Stimulated activated naive CD8-positive, alpha-beta T cell treated with anti-CD3 and anti-CD28 coated beads, Interleukin-15, Interleukin-2, amounts not matched to agents 100 ng/mL and 50 ng/mL, for 24 hours (primary cell): ENCODE results near the gene STUM.

Source experiments
- H3K27ac Mint-ChIP-seq: one replicate; pipeline ENCODE4 v1.8.0; 2021; ENCODE audit warnings: mild to moderate bottlenecking, mixed read lengths
- H3K27me3 Mint-ChIP-seq: one replicate; pipeline ENCODE4 v1.8.0; 2021; ENCODE audit warnings: mixed read lengths
- H3K36me3 Mint-ChIP-seq: one replicate; pipeline ENCODE4 v1.8.0; 2021; ENCODE audit warnings: low read depth, mixed read lengths
- H3K4me1 Mint-ChIP-seq: one replicate; pipeline ENCODE4 v1.8.0; 2021; ENCODE audit warnings: low read depth, mixed read lengths
- H3K4me3 Mint-ChIP-seq: one replicate; pipeline ENCODE4 v1.8.0; 2021; ENCODE audit warnings: mild to moderate bottlenecking, mixed read lengths
- H3K9me3 Mint-ChIP-seq: one replicate; pipeline ENCODE4 v1.8.0; 2021; ENCODE audit warnings: mixed read lengths

Gene STUM

GRCh38 chr1:226566234-226566633 lies 17.7 kb downstream of the STUM start:
- H3K36me3 Mint-ChIP-seq = no peaks in the 10 kb centered on the region
- H3K4me3 Mint-ChIP-seq = no peak overlapping the region
- H3K27me3 Mint-ChIP-seq = peaks cover 16% of the 10 kb centered on the region
- H3K4me1 Mint-ChIP-seq = no peaks in the 10 kb centered on the region
- H3K27ac Mint-ChIP-seq = no peak overlapping the region
- no peaks in the 10 kb centered on the region for H3K9me3 Mint-ChIP-seq

DNA sequence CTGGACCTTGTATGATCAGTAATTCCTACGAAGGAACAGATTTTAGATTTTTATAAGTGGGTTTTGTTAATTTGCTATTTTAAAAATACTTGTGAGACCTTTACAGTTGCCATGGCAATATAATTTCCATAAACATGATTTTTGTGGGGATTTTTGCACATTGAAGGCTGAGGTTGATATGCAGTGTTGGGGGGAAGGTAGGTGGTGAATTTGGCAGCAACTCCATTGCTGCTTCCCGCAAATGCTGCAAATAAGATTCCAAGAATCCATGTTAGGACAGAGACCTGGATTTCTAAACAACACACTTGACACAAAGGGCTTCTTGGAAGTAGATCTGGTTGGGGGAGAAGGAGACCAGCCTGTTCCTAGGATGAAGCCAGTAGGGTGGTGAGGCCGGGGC lies 18.2 kb downstream of the STUM start:
- Mint-ChIP-seq H3K9me3 (no peaks in the 10 kb centered on the region), H3K4me3 (no peak overlapping the region), H3K36me3 (no peaks in the 10 kb centered on the region), H3K27ac (no peak overlapping the region), H3K4me1 (no peaks in the 10 kb centered on the region), H3K27me3 (peaks cover 16% of the 10 kb centered on the region)

DNA sequence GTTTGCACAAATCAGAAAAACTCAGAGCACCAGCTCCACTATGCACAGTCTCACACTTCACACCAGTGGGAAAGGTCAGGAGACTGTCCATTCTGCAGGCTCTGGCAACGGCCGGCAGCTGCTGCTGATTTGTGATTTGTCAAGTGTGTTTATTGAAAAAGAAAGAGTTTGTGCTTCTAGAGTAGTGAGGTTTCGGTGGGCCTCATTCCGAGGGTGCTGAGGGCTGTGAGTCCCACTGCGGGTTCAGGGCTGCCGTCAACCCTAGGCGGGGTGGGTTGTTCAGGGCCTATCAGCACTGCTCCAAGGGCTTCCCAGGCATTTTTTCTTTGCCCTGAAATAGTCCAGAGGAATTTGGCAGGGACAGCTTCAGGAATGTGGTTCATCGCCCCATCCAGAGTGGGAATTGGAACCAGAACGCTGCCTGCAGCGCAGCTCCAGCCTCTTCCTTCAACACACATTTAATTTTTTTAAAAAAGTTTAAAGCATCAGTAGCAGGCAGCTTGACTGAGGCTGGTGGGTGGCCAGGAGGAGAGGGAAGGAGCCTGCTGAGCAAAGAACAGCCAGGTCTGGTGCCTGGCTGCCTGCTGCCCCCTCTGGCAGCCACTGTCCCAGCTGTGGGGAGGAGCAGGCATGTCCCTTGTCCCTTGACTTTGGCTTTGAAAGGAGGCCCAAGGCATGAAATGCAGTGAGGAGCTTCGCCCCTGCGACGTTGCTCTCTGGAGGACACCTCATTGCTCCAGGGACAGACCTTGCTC lies 19.7 kb downstream of the STUM start:
- Mint-ChIP-seq H3K4me1 (no peaks in the 10 kb centered on the region), H3K4me3 (no peak overlapping the region), H3K27me3 (peaks cover 16% of the 10 kb centered on the region), H3K36me3 (no peaks in the 10 kb centered on the region), H3K27ac (no peak overlapping the region), H3K9me3 (no peaks in the 10 kb centered on the region)

- H3K27ac Mint-ChIP-seq = no peak overlapping the region
- H3K36me3 Mint-ChIP-seq = no peaks in the 10 kb centered on the region
- H3K4me1 Mint-ChIP-seq = no peaks in the 10 kb centered on the region
- H3K9me3 Mint-ChIP-seq = no peaks in the 10 kb centered on the region
- H3K4me3 Mint-ChIP-seq = no peak overlapping the region
- H3K27me3 Mint-ChIP-seq = peaks cover 16% of the 10 kb centered on the region
Measured at GRCh38 chr1:226568975-226569741, 20.6 kb downstream of the STUM start.

DNA sequence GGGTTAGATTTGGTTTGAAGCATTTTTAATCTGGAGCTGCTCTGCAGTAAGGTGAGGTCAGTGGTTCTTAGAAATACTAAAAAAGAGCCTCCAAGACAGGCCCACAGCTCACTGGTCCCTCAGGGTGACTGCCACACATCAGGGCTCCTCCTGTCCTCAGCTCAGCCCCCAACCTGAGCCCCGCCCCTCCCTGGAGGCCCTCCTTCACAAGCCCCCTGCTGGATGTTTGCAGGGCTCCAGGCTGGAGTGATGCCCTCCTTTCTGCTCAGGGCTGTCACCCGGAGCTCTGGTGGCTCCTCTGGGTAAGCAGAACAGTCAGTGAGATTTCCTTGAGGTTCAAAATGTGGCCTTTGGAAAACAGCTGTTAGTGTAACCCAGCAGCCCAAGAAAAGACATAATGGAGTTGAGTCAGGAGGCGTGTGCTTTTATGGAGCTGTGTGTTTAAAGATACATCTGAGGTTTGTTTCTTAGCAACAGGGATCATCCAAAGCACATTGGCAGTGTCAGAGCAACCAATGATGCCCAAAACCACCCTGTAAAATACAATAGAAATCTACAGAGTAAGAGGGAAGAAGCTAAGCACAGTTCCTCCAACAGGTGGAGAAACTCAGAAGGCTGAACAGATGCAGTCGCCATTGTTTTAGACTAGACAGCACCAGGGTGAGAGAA lies 21.4 kb downstream of the STUM start:
- peaks cover 16% of the 10 kb centered on the region for H3K27me3 Mint-ChIP-seq
- H3K36me3 Mint-ChIP-seq = no peaks in the 10 kb centered on the region
- H3K4me1 Mint-ChIP-seq = no peaks in the 10 kb centered on the region
- no peak overlapping the region for H3K27ac Mint-ChIP-seq
- H3K4me3 Mint-ChIP-seq = no peak overlapping the region
- no peaks in the 10 kb centered on the region for H3K9me3 Mint-ChIP-seq

- H3K4me1 Mint-ChIP-seq = no peaks in the 10 kb centered on the region
Measured at GRCh38 chr1:226571893-226572292, 23.3 kb downstream of the STUM start.

GRCh38 chr1:226572325-226572726 lies 23.8 kb downstream of the STUM start:
- H3K4me1 Mint-ChIP-seq = no peaks in the 10 kb centered on the region
- no peaks in the 10 kb centered on the region for H3K9me3 Mint-ChIP-seq
- H3K27me3 Mint-ChIP-seq = peaks cover 2% of the 10 kb centered on the region
- no peak overlapping the region for H3K4me3 Mint-ChIP-seq
- H3K27ac Mint-ChIP-seq = no peak overlapping the region
- H3K36me3 Mint-ChIP-seq = no peaks in the 10 kb centered on the region

More at GRCh38 chr1:226571893-226572292, 23.3 kb downstream of the STUM start:
- Mint-ChIP-seq H3K9me3 (no peaks in the 10 kb centered on the region), H3K36me3 (no peaks in the 10 kb centered on the region), H3K27me3 (peaks cover 7% of the 10 kb centered on the region), H3K4me3 (no peak overlapping the region), H3K27ac (no peak overlapping the region)

DNA sequence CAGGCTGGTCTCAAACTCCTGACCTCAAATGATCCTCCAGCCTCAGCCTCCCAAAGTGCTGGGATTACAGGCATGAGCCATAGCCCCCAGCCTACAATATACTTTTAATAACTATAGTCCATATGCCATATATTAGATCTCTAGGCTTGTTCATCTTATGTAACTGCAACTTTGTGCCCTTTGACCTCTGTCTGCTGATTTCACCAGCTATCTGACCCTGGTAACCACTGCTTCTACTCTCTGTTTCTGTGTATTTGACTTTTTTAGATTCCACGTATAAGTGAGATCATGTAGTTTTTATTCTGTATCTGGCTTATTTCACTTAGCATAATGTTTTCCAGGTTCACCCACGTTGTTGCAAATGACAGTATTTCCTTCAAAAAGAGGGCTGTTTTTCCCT lies 25.5 kb downstream of the STUM start:
- H3K27ac Mint-ChIP-seq = no peak overlapping the region
- H3K4me1 Mint-ChIP-seq = no peaks in the 10 kb centered on the region
- H3K4me3 Mint-ChIP-seq = no peak overlapping the region
- H3K36me3 Mint-ChIP-seq = no peaks in the 10 kb centered on the region
- no peaks in the 10 kb centered on the region for H3K27me3 Mint-ChIP-seq
- no peaks in the 10 kb centered on the region for H3K9me3 Mint-ChIP-seq

DNA sequence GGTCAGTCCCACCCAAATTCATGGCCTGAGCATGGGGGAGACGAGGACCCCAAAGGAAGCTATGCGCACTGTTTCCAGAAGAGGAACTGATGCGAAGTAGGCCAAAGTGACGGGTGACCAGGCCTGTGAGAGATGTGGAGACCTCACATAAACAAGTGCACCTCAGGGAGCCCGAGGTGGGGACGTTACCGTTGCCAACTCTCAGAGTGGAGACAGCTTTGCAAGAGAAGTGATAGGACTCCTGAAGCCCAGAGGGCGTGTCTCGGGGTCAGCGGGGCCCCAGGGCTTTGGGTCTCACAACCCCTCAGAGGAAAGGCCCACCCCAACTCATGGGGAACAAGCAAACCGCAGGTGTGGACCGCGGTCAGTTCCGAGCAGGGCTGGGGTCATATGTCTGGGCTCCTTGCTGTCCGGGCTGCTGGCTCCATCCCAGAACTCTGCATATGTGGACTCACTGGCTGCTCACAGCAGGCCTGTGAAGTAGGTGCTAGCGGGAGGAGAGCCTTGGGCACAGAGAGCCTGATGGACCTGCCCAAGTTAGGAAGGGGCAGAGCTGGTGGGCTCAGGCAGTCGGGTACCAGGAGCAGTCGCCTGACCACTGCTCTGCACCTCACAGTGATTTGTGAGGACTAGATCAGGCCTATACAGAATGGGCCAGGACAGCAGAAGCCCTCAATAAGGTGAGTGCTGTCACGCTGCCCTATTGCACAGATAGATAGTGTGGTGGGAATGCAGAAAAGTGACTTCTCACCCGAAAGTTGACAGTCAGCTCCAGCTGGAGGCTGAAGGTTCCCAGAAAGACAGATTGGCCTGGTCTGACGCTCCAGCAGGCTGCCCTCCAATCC lies 26.2 kb downstream of the STUM start:
- no peaks in the 10 kb centered on the region for H3K4me1 Mint-ChIP-seq
- no peaks in the 10 kb centered on the region for H3K36me3 Mint-ChIP-seq
- H3K27me3 Mint-ChIP-seq = no peaks in the 10 kb centered on the region
- H3K4me3 Mint-ChIP-seq = no peak overlapping the region
- H3K27ac Mint-ChIP-seq = no peak overlapping the region
- H3K9me3 Mint-ChIP-seq = no peaks in the 10 kb centered on the region

- Mint-ChIP-seq H3K4me1 (no peaks in the 10 kb centered on the region), H3K9me3 (no peaks in the 10 kb centered on the region), H3K36me3 (no peaks in the 10 kb centered on the region), H3K27ac (no peak overlapping the region), H3K27me3 (no peaks in the 10 kb centered on the region), H3K4me3 (no peak overlapping the region)
Measured at GRCh38 chr1:226575436-226575720, 26.8 kb downstream of the STUM start.

DNA sequence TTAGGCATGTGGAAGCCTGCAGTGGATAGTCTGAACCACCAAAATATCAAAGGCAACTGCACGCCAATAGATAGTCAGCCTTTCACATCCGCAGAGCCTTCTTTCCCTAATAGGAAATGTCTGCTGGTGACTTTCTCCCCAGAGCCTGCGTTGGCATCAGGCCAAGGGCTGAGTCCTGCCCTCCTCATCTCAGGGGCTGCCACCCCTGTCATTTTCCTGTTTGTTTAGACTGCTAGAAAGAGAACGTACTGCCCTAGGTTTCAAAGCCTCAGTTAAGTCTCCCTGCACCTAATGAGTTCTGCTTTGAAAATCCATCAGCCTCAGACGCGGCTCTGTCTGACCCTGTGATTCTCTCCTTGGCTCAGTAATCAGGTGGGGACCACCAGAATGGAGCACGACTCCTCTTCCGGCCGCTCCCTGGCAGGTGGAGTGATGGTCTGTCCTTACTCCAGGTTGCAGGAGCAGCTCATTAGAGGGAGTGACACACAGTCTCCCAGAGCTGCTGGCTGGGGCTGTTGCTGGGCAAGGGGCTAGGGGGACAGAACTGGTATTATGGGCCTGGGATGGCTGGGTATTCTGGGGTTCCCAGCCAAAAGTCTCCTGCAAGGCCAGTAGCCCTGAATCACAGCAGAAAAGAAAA lies 27.3 kb downstream of the STUM start:
- no peak overlapping the region for H3K4me3 Mint-ChIP-seq
- no peaks in the 10 kb centered on the region for H3K4me1 Mint-ChIP-seq
- no peaks in the 10 kb centered on the region for H3K9me3 Mint-ChIP-seq
- no peaks in the 10 kb centered on the region for H3K27me3 Mint-ChIP-seq
- no peaks in the 10 kb centered on the region for H3K36me3 Mint-ChIP-seq
- no peak overlapping the region for H3K27ac Mint-ChIP-seq

GRCh38 chr1:226576601-226577000 lies 28.0 kb downstream of the STUM start:
- no peaks in the 10 kb centered on the region for H3K36me3 Mint-ChIP-seq
- no peak overlapping the region for H3K27ac Mint-ChIP-seq
- no peaks in the 10 kb centered on the region for H3K9me3 Mint-ChIP-seq
- no peaks in the 10 kb centered on the region for H3K27me3 Mint-ChIP-seq
- H3K4me3 Mint-ChIP-seq = no peak overlapping the region
- no peaks in the 10 kb centered on the region for H3K4me1 Mint-ChIP-seq

GRCh38 chr1:226577401-226578180 lies 29.0 kb downstream of the STUM start:
- H3K4me3 Mint-ChIP-seq = no peak overlapping the region

More at GRCh38 chr1:226577401-226578180, 29.0 kb downstream of the STUM start:
- Mint-ChIP-seq H3K27me3 (no peaks in the 10 kb centered on the region), H3K9me3 (no peaks in the 10 kb centered on the region), H3K4me1 (no peaks in the 10 kb centered on the region), H3K27ac (no peak overlapping the region), H3K36me3 (no peaks in the 10 kb centered on the region)
